Upper lobe of left lung (tissue), 4 donors: Measurements from ENCODE around the gene MYO3A.

Source experiments
- EP300 ChIP-seq, 4 donors: sonication (generic); formaldehyde crosslinking; IDR thresholded peaks; one replicate each; pipeline ENCODE4 v1.5.1; 2017; ENCODE audit warnings: antibody characterized with exemption in 4 of 4, control low read depth in 2 of 4
- POLR2A ChIP-seq, 4 donors: fragments of 450-650 bp; IDR thresholded peaks; one replicate each; pipeline ENCODE4 v1.5.1; 2016 to 2017; ENCODE audit warnings: antibody characterized with exemption in 4 of 4, mild to moderate bottlenecking in 2 of 4
- POLR2AphosphoS5 ChIP-seq, 2 donors: sonication (generic); formaldehyde crosslinking; IDR thresholded peaks; one replicate each; pipeline ENCODE4 v1.5.1; 2017; ENCODE audit warnings: antibody characterized with exemption in 2 of 2
- TF ChIP-seq, protein P1 (sequence below), 6 experiments: fragments of 450-650 bp in 4 of 6; fragments of 200-600 bp in 2 of 6; sonication (generic) in 2 of 6; IDR thresholded peaks; one replicate each; pipeline ENCODE4 v1.5.1; 2016 to 2019; ENCODE audit warnings: antibody characterized with exemption in 6 of 6

DNA sequence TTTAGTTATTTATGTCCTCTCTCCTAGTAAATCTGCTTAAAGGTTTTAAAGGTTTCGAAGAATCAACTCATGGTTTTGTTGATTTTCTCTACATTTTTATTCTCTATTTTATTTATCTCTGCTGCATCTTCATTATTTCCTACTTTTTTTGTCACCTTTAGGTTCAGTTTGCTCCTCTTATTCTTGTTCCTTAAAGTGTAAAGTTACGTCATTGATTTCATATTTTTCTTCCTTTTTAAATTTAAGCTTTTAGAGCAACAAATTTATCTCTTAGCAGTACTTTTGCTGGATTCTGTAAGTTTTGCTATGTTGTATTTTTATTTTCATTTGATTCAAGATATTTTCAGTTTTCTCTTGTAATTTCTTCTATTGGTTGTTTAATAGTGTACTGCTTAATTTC, 10.7 kb downstream of the MYO3A start:
- TF ChIP-seq, protein P1, sequence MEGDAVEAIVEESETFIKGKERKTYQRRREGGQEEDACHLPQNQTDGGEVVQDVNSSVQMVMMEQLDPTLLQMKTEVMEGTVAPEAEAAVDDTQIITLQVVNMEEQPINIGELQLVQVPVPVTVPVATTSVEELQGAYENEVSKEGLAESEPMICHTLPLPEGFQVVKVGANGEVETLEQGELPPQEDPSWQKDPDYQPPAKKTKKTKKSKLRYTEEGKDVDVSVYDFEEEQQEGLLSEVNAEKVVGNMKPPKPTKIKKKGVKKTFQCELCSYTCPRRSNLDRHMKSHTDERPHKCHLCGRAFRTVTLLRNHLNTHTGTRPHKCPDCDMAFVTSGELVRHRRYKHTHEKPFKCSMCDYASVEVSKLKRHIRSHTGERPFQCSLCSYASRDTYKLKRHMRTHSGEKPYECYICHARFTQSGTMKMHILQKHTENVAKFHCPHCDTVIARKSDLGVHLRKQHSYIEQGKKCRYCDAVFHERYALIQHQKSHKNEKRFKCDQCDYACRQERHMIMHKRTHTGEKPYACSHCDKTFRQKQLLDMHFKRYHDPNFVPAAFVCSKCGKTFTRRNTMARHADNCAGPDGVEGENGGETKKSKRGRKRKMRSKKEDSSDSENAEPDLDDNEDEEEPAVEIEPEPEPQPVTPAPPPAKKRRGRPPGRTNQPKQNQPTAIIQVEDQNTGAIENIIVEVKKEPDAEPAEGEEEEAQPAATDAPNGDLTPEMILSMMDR (IDR thresholded peaks at IDR 0.05) = no peak
- TF ChIP-seq POLR2A (IDR thresholded peaks at IDR 0.05) (no peak), POLR2AphosphoS5 (IDR thresholded peaks at IDR 0.05) (no peak), EP300 (IDR thresholded peaks at IDR 0.05) (no peak)
